A673 (cell line): ENCODE results near the gene BMP4. TPM values are rescaled to one million over a fixed set of nuclear protein-coding genes. Genes with fewer than 3 reads are reported as not detected.
A peak's percentile ranks its signal among the peaks of the same experiment; 100 is the strongest.

Experiments used
- Bru-seq: library from RNA; stranded (reverse); fragments of 400-500 nt; gene quantifications from one replicate; lab custom pipeline; 2021; lab: Mats Ljungman, UMichigan
- BruChase-seq, 2 experiments: library from RNA; stranded (reverse); fragments of 400-500 nt; gene quantifications; one replicate each; lab custom pipeline; 2021; lab: Mats Ljungman, UMichigan
- BruUV-seq: library from RNA; stranded (reverse); fragments of 400-500 nt; replicated peaks from 2 replicates; lab custom pipeline; 2021; lab: Mats Ljungman, UMichigan
- CTCF ChIA-PET: fragments of 300-600 bp; sonication (Branson Sonifier 250); formaldehyde crosslinking; loops from one replicate; lab custom pipeline; 2022; ENCODE audit warnings: antibody characterized with exemption; lab: Charles Lee
- POLR2A ChIA-PET: fragments of 300-600 bp; sonication (Branson Sonifier 250); formaldehyde crosslinking; loops from one replicate; lab custom pipeline; 2022; ENCODE audit warnings: antibody characterized with exemption; ENCODE audit not compliant: low non-redundant PET; lab: Charles Lee
- DNase-seq: peaks from one replicate; pipeline ENCODE4 v3.0.0-alpha.2; 2015; ENCODE audit warnings: low spot score
- H3K27ac ChIP-seq: fragments of 200-600 bp; sonication (generic); 2 replicates; pipeline ENCODE4 v1.5.1; 2016; ENCODE audit warnings: mixed run types, low read depth, mild to moderate bottlenecking, mixed read lengths, antibody characterized with exemption, low read length; ENCODE audit not compliant: poor library complexity, severe bottlenecking
- H3K27me3 ChIP-seq: fragments of 200-600 bp; sonication (generic); replicated peaks from 2 replicates; pipeline ENCODE4 v1.6.1; 2017; ENCODE audit warnings: mixed run types, low read depth, mild to moderate bottlenecking, mixed read lengths, antibody characterized with exemption, low read length; ENCODE audit not compliant: insufficient read depth, poor library complexity
- H3K36me3 ChIP-seq: fragments of 200-600 bp; sonication (generic); 2 replicates; pipeline ENCODE4 v1.6.1; 2016; ENCODE audit warnings: mixed run types, mild to moderate bottlenecking, mixed read lengths, antibody characterized with exemption, low read length; ENCODE audit not compliant: insufficient read depth, poor library complexity, severe bottlenecking
- H3K4me1 ChIP-seq: fragments of 200-600 bp; sonication (generic); 2 replicates; pipeline ENCODE4 v1.6.1; 2017; ENCODE audit warnings: mixed run types, mild to moderate bottlenecking, mixed read lengths, antibody characterized with exemption, low read length; ENCODE audit not compliant: insufficient read depth, poor library complexity, severe bottlenecking
- H3K4me3 ChIP-seq: fragments of 200-600 bp; sonication (generic); 2 replicates; pipeline ENCODE4 v1.5.1; 2016; ENCODE audit warnings: low read depth, mixed run types, mild to moderate bottlenecking, mixed read lengths, low read length; ENCODE audit not compliant: poor library complexity, severe bottlenecking
- H3K9me3 ChIP-seq: fragments of 200-600 bp; sonication (generic); 2 replicates; pipeline ENCODE4 v1.6.1; 2016; ENCODE audit warnings: mixed run types, low read depth, mild to moderate bottlenecking, mixed read lengths, antibody characterized with exemption, low read length; ENCODE audit not compliant: poor library complexity, severe bottlenecking
- EZH2 ChIP-seq: fragments of 200-600 bp; sonication (generic); IDR thresholded peaks from 2 replicates; pipeline ENCODE4 v1.6.1; 2017; ENCODE audit warnings: borderline replicate concordance, low read depth, mild to moderate bottlenecking, mixed read lengths, antibody characterized with exemption, low read length; ENCODE audit not compliant: poor library complexity, severe bottlenecking
- intact Hi-C: fragments of 100-400 bp; cut with micrococcal nuclease; formaldehyde crosslinking; loops from one replicate; pipeline ENCODE4 v1.10.0; 2022; ENCODE audit not compliant: unreplicated experiment
- long read RNA-seq: library from polyadenylated mRNA; stranded (forward); transcript quantifications from one replicate; pipeline ENCODE4 v2.0.0, GENCODE V29; 2022
- total RNA-seq: library from RNA; stranded (reverse); gene quantifications from 2 replicates; pipeline ENCODE4 v1.2.3, GENCODE V29; 2021
- TF ChIP-seq, protein P1 (sequence below): fragments of 300-800, 200-600 bp; sonication (generic); conservative IDR thresholded peaks from 2 replicates; pipeline ENCODE4 v1.5.1; 2017; ENCODE audit warnings: low read depth, mild to moderate bottlenecking, antibody characterized with exemption, low read length, moderate library complexity, mixed read lengths

BMP4 gene
- total RNA-seq (not detected in 2 replicates), Bru-seq, nascent RNA (not detected), BruChase-seq, experiment 1, labeled RNA remaining after a 2-hour chase (percentile 17 among the genes with signal in this experiment), BruChase-seq, experiment 2, labeled RNA remaining after a 6-hour chase (not detected)
- long read RNA-seq, result 0 reads

DNA sequence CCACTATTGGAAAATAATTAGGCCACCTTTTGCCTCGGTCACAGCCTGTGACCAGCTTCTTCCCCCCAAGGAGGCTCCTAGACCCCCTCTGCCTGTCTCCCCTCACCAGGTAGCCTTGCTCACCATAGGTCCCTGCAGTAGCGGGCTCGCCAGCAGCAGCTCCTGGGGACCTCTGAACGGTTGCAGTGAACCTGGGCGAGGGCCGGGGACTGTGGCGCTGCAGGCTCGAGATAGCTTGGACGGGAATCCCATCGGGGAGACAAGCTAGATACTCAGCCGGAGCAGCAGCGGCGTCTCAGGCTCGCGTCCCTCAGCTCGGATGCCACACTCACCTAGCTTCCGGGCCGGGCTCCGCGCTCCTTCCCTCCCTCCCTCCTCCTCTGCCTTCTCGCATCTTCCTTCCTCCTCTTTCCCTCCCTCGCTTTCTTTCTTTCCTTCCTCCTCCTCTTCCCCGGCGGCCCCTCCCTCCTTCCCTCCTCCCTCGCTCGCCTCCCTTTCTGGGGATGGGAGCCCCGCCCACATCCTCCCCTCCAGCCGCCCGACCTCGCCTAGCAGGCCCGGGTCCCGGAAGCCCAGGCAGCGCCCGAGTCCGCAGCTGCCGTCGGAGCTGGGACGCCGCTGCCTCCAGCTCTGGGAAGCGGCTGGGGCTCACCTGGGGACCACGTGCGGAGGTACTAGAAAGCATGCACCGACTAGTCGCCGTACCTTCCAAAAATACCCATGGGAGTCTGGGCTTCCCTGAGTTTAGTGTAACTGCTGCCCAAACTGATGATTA is at the start of gene BMP4:
Gene BMP4 (minus strand): TSS at position 399 of the 775 bp plus-strand sequence. CDS start 4,603 bp downstream, outside the sequence.
- Histone ChIP-seq H3K36me3 (no peaks in the 10 kb centered on the region), H3K4me1 (peaks cover 9% of the 10 kb centered on the region), H3K27ac (no peak within 1 kb of the TSS), H3K9me3 (no peaks in the 10 kb centered on the region), H3K27me3 (peaks cover 98% of the 10 kb centered on the region), H3K4me3 (no peak within 1 kb of the TSS)
- no TSS peak for BruUV-seq
- intact Hi-C loops, result no loop called here
- peak; percentile 62 for TF ChIP-seq EZH2
- TF ChIP-seq, protein P1, sequence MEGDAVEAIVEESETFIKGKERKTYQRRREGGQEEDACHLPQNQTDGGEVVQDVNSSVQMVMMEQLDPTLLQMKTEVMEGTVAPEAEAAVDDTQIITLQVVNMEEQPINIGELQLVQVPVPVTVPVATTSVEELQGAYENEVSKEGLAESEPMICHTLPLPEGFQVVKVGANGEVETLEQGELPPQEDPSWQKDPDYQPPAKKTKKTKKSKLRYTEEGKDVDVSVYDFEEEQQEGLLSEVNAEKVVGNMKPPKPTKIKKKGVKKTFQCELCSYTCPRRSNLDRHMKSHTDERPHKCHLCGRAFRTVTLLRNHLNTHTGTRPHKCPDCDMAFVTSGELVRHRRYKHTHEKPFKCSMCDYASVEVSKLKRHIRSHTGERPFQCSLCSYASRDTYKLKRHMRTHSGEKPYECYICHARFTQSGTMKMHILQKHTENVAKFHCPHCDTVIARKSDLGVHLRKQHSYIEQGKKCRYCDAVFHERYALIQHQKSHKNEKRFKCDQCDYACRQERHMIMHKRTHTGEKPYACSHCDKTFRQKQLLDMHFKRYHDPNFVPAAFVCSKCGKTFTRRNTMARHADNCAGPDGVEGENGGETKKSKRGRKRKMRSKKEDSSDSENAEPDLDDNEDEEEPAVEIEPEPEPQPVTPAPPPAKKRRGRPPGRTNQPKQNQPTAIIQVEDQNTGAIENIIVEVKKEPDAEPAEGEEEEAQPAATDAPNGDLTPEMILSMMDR, result no peak
- CTCF ChIA-PET, result no interaction called here
- DNase-seq, result peak; percentile 6
- POLR2A ChIA-PET, result interaction anchor here (0.6 kb wide), 1 partner anchor 700 kb away, joined by 5 read pairs; no protein-coding TSS in a partner anchor

DNA sequence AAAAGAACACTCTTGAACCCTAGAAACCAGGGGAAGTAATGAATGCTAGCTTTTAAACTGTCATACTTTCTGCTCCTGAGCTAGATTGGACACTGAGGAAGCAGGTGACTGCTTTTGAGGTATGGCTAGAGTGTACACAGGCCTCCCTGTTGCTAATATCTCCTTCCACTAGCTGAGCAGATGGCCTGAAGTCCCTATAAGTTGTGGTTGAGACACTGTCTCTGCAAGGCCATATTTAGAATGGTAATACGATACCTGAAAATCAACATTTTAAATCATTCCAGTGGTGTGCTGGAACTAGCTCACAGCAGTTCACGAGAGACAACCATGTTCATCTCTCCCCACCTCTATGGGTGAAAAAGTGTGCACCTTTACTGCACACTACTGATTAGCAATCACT is 46.4 kb upstream of the BMP4 start:
- ChIA-PET CTCF (no interaction called here), POLR2A (no interaction called here)
- H3K4me3 ChIP-seq, result no peak overlapping the region
- H3K4me1 ChIP-seq, result no peaks in the 10 kb centered on the region
- no peak overlapping the region for H3K27ac ChIP-seq
- no peaks in the 10 kb centered on the region for H3K9me3 ChIP-seq
- intact Hi-C loops, result no loop called here
- DNase-seq, result no peak
- BruUV-seq, result no TSS peak
- H3K27me3 ChIP-seq, result no peaks in the 10 kb centered on the region
- H3K36me3 ChIP-seq, result no peaks in the 10 kb centered on the region
- TF ChIP-seq, protein P1, result no peak
- no peak for TF ChIP-seq EZH2

DNA sequence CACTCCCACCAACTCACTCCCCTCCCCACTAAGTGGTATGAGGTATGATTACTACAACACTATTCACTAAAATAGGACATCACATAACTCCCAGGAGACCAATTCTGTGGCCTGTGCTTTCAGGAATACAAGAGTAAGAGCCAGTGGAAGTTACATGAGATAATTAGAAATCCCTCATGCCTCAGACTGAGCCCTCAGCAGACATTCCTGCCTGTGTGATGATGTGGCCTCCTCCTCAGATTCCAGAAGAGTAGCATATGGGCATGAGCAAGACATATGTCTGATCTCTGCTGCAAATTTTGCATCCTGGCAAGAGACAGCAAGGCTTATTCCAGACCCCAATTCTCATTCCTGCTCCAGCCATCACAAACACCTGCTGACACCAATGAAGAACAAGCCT is 46.0 kb upstream of the BMP4 start:
- Histone ChIP-seq H3K27me3 (no peaks in the 10 kb centered on the region), H3K36me3 (no peaks in the 10 kb centered on the region), H3K4me3 (no peak overlapping the region), H3K27ac (no peak overlapping the region), H3K4me1 (no peaks in the 10 kb centered on the region), H3K9me3 (no peaks in the 10 kb centered on the region)
- TF ChIP-seq, protein P1, result no peak
- TF ChIP-seq EZH2, result no peak
- no peak for DNase-seq
- ChIA-PET POLR2A (no interaction called here), CTCF (no interaction called here)
- intact Hi-C loops, result no loop called here
- BruUV-seq, result no TSS peak
